Fibroblast of villous mesenchyme (primary cell): ENCODE results near the gene STAB1. TPM values are rescaled to one million over a fixed set of nuclear protein-coding genes. Genes with fewer than 3 reads are reported as not detected.

Source experiments
- DNase-seq: peaks from one replicate; pipeline ENCODE4 v3.0.0-alpha.2; 2010; ENCODE audit warnings: low read depth
- H3K4me3 ChIP-seq: 2 replicates; pipeline ENCODE4 v1.5.1; 2011; ENCODE audit warnings: low read depth, mild to moderate bottlenecking, low read length
- CTCF ChIP-seq: IDR thresholded peaks from 2 replicates; pipeline ENCODE4 v1.5.1; 2012; ENCODE audit warnings: low read depth, mild to moderate bottlenecking, low read length; ENCODE audit not compliant: insufficient read depth
- total RNA-seq: library from RNA; depleted of rRNA; stranded (reverse); fragments of >200 nt; gene quantifications from 2 replicates; pipeline ENCODE4 v1.2.3, GENCODE V29; 2012

STAB1 gene
- total RNA-seq, 1 donor: 0.43 TPM

DNA sequence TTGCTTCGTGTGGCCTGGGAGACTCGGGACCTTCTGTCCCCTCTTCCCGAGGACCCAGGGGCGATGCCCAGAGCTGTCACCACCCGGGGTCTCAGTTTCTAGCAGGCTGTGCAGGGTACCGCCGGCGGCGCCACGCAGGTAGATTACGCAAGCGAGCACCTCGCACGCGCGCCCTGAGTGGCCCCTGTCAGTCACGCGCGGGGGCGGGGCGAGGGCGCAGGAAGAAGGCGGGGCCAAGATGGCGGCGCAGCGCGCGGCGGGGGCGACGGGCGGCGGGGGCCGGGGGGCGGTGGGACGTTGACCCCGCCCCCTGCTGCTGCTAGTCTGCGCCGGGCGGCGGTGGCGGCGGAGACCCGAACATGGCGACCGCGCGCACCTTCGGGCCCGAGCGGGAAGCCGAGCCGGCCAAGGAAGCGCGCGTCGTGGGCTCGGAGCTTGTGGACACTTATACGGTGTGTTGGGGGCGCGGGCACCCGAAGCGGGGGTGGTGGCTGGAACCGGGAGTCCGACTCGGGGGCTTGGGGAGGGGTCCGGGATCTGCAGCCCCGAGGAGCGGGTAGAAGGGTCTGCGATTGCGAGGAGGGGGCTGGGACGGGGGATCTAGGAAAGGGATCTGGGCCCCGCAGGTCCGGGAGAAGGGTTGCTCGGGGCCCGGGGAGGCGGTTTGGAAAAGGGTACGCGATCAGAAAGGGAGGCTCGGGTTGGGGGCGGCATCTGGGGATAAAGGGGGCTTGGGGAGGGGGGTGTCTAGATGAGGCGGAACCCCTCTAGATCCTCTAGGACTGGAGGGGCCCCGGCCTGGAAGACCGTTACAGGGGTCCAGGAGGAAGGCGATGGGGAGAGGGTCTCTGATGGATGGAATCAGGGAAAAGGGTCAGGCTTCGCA, 39.6 kb upstream of the STAB1 start, which contains the start of gene NISCH:
Gene NISCH, plus strand, starts transcription at position 322 of the 886 bp plus-strand sequence. Its CDS starts 38 bp downstream, at position 360.
- TF ChIP-seq CTCF: no peak
- peak within 1 kb of the TSS; percentile 93 for H3K4me3 ChIP-seq
- DNase-seq: peak; percentile 69

DNA sequence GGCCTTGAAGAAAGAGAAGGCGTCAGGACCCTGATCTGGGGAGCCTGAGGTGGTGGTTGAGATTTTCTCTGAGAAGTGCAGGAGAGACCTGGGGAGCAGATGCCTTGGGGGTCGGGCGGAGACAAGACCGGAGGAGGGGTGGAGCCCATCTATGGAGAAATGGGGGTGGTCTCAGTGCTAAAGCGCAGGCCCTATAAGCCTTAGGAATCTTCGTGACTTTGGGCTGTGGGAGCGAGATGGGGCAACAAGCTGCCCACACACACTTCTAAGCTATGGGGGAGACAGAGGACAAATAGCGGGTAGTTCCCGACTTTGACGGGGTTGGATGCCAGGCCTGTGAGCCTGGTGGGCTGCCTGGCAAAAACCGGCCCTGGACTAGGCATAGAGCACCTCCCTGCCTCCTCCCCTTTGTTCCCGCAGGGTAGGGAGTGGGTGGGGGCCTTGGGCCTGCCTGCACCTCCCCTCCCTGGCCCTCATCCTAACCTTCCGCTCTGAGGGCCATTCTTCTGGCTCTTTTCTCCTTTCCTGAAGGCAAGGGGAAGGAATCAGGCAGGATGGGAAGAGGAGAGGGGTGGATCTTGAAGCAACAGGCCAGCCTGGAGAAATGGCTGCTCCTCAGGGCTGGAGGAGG, 38.9 kb upstream of the STAB1 start:
- no peak for TF ChIP-seq CTCF
- peak overlapping the region; percentile 93 for H3K4me3 ChIP-seq
- DNase-seq: no peak

- no peak for TF ChIP-seq CTCF
- DNase-seq: no peak
Measured at GRCh38 chr3:52456800-52457183, 38.3 kb upstream of the STAB1 start.

GRCh38 chr3:52458031-52458760, 36.9 kb upstream of the STAB1 start:
- no peak for DNase-seq
- TF ChIP-seq CTCF: no peak
- H3K4me3 ChIP-seq: no peak overlapping the region

More at GRCh38 chr3:52456800-52457183, 38.3 kb upstream of the STAB1 start:
- H3K4me3 ChIP-seq: peak overlapping the region; percentile 93

DNA sequence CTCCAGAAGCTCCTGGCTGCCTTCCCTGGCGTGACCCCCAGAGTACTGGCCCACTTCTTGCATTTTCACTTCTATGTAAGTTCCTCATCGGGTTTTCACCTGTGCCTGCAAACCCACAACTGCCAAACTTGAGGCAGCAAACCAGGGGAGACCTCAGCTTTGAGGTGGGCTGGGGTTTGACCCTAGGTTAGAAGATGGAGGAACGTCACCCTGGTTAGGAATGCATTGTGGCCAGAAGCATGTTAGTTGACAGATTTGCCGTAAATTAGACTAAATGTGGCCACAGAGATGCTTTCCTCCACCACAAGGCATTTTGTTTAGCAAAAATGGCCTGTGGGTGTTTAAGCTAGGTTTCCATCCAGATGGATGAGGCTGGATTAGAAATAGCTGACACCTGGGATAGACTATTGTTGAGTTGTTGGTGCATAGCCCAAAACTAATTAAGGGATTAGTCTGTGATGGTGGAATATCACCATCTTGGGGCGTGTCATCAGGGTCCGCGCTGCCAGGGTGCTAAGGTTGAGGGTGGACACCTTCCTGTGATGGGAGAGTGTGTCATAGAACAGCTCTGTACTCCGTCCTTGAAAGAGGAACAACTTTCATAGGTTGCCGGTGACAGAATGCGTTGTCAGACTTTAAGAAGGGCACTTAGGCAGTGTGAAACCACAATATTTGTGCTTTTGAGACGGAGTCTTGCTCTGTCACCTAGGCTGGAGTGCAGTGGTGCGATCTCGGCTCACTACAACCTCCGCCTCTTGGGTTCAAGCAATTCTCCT, 36.2 kb upstream of the STAB1 start:
- no peak for DNase-seq
- no peak overlapping the region for H3K4me3 ChIP-seq
- TF ChIP-seq CTCF: no peak

- no peak overlapping the region for H3K4me3 ChIP-seq
- TF ChIP-seq CTCF: no peak
- DNase-seq: no peak
Measured at GRCh38 chr3:52461874-52462273, 33.3 kb upstream of the STAB1 start.
